ENCODE data around the gene LCN9.

- TF ChIP-seq CTCF (optimal IDR thresholded peaks at IDR 0.05 in 1 of 3, IDR thresholded peaks at IDR 0.05 in 1 of 3, conservative IDR thresholded peaks at IDR 0.05 in 1 of 3; ENCODE audit: extremely low read depth in 1 of 3, insufficient read depth in 2 of 3, low read length in 3 of 3) (no peak), EZH2 (IDR thresholded peaks at IDR 0.05; ENCODE audit: low read length) (no peak)
Observed at GRCh38 chr9:135615666-135616618, 47.2 kb upstream of the LCN9 start.
